ENCODE data around the gene EFNA1. TPM values are rescaled to one million over a fixed set of nuclear protein-coding genes. Genes with fewer than 3 reads are reported as not detected.

Gene EFNA1
- total RNA-seq, 1 donor from 2014 or later: 178 TPM

GRCh38 chr1:155170101-155170785 is 42.6 kb downstream of the EFNA1 start:
- ATAC-seq (no peak), DNase-seq (no peak)
- H3K4me3 ChIP-seq: no peak overlapping the region
- H3K9me3 ChIP-seq: no peaks in the 10 kb centered on the region
- intact Hi-C loops (cut with DNase I): no loop called here
- TF ChIP-seq, protein P1, sequence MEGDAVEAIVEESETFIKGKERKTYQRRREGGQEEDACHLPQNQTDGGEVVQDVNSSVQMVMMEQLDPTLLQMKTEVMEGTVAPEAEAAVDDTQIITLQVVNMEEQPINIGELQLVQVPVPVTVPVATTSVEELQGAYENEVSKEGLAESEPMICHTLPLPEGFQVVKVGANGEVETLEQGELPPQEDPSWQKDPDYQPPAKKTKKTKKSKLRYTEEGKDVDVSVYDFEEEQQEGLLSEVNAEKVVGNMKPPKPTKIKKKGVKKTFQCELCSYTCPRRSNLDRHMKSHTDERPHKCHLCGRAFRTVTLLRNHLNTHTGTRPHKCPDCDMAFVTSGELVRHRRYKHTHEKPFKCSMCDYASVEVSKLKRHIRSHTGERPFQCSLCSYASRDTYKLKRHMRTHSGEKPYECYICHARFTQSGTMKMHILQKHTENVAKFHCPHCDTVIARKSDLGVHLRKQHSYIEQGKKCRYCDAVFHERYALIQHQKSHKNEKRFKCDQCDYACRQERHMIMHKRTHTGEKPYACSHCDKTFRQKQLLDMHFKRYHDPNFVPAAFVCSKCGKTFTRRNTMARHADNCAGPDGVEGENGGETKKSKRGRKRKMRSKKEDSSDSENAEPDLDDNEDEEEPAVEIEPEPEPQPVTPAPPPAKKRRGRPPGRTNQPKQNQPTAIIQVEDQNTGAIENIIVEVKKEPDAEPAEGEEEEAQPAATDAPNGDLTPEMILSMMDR (IDR thresholded peaks at IDR 0.05): no peak
- no peak overlapping the region for H3K27ac ChIP-seq
- H3K27me3 ChIP-seq: no peaks in the 10 kb centered on the region
- peaks cover 30% of the 10 kb centered on the region for H3K36me3 ChIP-seq
- H3K4me1 ChIP-seq: peaks cover 24% of the 10 kb centered on the region

DNA sequence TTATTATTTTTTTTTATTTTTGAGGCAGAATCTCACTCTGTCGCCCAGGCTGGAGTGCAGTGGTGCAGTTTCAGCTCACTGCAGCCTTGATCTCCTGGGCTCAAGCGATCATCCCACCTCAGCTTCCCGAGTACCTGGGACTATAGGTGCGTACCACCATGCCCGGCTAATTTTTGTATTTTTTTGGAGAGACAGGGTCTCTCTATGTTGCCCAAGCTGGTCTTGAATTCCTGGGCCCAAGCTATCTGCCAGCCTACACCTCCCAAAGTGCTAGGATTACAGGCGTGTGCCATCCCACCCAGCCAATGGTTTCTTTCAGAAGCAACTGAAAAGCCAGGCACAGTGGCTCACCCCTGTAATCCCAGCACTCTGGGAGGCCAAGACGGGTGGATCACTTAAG is 43.1 kb downstream of the EFNA1 start:
- Histone ChIP-seq H3K4me3 (no peak overlapping the region), H3K9me3 (no peaks in the 10 kb centered on the region), H3K36me3 (peaks cover 30% of the 10 kb centered on the region), H3K4me1 (peaks cover 24% of the 10 kb centered on the region), H3K27ac (no peak overlapping the region), H3K27me3 (no peaks in the 10 kb centered on the region)
- DNase-seq: no peak
- ATAC-seq: no peak
- TF ChIP-seq, protein P1 (IDR thresholded peaks at IDR 0.05): no peak
- intact Hi-C loops (cut with DNase I): no loop called here

GRCh38 chr1:155171836-155172731 is 44.4 kb downstream of the EFNA1 start:
- intact Hi-C loops (cut with DNase I): no loop called here
- Histone ChIP-seq H3K4me1 (peaks cover 26% of the 10 kb centered on the region), H3K27me3 (no peaks in the 10 kb centered on the region), H3K9me3 (no peaks in the 10 kb centered on the region), H3K4me3 (peak overlapping the region; percentile 67), H3K27ac (peak overlapping the region; percentile 88), H3K36me3 (peaks cover 30% of the 10 kb centered on the region)
- peak; percentile 5 for ATAC-seq
- DNase-seq: no peak
- TF ChIP-seq, protein P1 (IDR thresholded peaks at IDR 0.05): no peak

DNA sequence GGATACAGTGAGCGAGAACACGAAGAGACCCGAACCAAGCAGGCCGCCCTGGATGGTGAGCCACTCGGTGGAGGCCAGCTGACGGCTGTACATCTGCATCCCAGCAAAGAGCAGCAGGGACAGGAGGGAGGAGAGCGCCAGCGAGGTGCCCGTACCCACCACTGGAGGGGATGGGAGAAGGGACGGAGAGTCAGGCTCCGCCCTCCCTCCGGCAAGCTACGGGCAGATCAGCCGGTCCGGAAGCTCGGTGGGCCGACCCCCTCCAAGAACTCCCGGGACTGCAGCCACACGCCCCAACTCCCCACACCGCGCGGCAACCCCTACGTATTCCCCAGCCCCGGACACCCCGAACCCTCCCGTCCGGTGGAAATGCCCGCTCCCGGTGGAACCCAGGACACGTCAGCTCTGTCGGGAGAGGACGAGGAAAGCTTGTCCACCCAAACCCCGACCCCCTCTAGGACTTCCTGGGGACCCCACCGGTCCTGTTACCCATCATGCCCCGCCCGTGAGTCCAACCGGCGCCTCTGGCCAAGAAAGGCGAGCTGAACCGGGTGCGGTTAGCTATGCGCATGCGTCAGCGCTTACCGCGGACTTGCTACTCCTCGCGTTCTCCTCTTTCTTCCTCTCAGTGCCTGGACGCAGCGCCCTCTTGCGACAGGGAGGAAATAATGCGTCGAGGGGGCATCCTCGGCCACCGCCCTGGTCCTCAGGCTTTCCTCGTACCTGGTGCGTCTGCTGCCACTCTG is 45.2 kb downstream of the EFNA1 start, which contains the start of gene KRTCAP2:
TSS of gene KRTCAP2 (minus strand) at position 573 of the 746 bp plus-strand sequence. CDS start at position 493, 80 bp downstream.
- H3K36me3 ChIP-seq: peaks cover 30% of the 10 kb centered on the region
- intact Hi-C loops (cut with DNase I): no loop called here
- TF ChIP-seq, protein P1 (IDR thresholded peaks at IDR 0.05): peak; percentile 93
- H3K27me3 ChIP-seq: no peaks in the 10 kb centered on the region
- H3K4me3 ChIP-seq: peak within 1 kb of the TSS; percentile 67
- DNase-seq (peak; percentile 98), ATAC-seq (peak; percentile 87)
- peaks cover 19% of the 10 kb centered on the region for H3K4me1 ChIP-seq
- H3K9me3 ChIP-seq: no peaks in the 10 kb centered on the region
- peak within 1 kb of the TSS; percentile 88 for H3K27ac ChIP-seq

All from upper lobe of right lung (tissue), 1 donor.